GM08714 (cell line): ENCODE results near the gene GID8.

Experiments
- H3K4me3 ChIP-seq: fragments of 200-500 bp; sonication (Bioruptor generic); 2 replicates; pipeline ENCODE4 v1.5.1; 2014; ENCODE audit warnings: mild to moderate bottlenecking, low read length, inconsistent platforms
- ZNF274 ChIP-seq: IDR thresholded peaks from 2 replicates; pipeline ENCODE4 v1.6.1; 2012; ENCODE audit warnings: mild to moderate bottlenecking, low read depth, low read length

The GID8 gene

DNA sequence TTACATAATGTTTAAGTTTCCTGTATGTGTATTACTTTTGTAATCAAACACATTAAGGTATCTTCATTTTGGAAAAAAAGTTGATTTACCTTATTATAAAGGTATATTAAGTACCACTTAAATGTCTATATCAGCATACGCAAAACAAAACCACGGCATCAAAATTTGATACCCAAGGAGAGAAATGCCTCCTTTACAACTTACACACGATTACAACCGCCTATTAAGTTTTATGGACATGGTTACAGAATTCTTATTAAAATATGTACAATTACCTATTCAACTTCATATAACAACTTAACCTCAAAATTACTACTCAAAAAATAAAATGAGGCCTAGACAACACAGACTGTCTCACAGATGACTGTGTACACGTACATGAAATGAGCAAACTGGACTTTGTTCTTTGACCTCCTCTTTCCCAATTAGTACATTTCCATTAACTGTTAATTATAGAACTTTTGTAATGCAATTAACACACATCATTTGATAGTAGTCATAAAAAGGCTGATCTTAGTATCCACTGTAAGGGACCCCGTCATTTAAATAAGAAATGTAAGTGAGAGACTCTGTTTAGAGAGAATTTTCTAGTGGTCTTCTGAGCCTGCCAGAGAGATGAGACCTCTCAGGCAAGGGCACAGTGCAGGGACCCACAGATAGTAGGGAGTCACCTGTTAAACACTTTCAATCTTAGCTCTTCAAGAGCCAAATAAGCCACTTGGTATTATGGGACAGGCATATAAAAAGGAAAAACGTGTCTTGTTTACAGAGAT, 14.1 kb upstream of the GID8 start:
- peak overlapping the region; percentile 86; the same call in 1 of the 2 replicates for H3K4me3 ChIP-seq
- no peak for TF ChIP-seq ZNF274

DNA sequence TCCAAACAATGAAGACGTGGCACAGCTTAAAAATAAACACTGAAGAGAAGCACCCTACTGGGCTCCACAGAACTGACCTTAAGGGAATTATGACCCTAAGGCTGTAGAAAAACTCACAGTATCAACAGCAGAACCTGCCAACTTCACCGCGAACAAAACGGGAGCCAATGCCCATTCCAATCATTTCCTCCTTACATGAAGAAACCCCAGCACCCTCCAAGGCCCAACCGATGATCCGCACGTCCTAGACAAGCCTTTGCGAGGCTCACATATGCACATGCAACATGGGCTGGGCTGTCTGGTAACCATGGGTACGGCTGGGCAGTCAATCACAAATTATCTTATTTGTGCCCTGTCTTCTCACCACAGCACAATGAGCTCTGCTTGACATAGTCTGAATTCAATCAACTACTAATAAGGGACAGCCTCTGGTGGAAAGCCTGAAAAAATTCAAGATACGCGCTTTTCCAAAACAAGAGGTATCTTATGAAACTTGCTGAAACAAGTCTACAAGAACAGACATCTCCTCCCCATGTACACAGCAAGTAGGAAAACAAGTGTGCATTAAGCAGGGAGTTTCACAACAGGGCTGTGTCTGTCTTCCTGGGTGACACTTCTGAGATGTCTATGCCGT, 13.4 kb upstream of the GID8 start:
- peak overlapping the region; percentile 86 for H3K4me3 ChIP-seq
- TF ChIP-seq ZNF274, result no peak

DNA sequence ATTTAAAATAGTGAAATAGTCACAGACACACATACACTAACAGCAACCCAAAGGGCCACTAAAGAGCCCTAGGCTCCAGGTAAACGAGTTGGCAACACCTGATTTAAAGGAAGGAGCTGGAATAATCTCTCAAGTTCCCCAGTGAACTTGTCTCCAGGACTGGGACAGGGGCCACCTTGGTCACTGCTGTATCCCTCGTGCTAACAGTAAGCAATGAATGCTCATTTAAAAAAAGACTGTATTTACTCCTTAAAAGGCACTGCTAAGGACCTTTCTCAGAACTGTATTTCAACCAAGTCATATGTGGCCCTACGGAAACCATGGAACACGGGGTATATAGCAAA, 12.9 kb upstream of the GID8 start:
- H3K4me3 ChIP-seq, result peak overlapping the region; percentile 86
- TF ChIP-seq ZNF274, result no peak

DNA sequence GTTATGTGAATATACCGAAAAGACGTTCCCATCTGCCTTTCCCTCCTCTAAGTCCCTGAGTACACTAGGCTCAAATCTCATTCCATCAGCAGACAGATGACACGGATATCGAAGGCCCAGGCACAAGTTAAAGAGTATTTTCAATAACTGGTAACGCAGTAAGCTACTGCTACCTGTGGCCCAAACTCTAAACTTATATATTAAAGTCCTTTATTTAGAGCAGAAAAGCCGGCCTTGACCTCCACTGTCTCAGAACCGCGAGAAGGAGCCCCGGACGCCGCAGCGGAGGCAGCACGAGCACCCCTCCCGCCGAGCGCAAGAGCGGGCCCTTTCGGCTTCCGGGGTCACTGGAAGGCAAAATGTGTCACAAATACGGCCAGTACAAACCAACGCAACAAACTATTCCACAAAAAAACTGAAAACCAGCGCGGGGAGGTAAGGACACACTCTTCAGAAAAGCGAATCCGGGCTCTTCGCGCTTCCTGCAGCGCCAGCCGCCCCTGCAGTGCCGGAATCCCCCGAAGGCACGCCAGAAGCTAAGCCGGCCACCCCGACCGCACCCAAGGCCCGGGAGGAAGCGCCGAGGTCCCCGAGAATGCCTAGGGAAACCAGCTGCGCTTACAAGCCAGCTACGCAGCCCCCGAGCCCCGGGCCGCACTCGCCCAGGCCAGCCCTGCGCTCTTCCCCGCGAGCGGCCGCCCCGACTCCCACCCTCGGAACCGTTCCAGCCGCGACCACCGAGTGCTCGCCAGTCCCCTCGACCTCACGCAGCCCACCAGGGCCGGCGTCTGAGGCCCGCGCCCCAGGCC, 12.3 kb upstream of the GID8 start:
- no peak for TF ChIP-seq ZNF274

DNA sequence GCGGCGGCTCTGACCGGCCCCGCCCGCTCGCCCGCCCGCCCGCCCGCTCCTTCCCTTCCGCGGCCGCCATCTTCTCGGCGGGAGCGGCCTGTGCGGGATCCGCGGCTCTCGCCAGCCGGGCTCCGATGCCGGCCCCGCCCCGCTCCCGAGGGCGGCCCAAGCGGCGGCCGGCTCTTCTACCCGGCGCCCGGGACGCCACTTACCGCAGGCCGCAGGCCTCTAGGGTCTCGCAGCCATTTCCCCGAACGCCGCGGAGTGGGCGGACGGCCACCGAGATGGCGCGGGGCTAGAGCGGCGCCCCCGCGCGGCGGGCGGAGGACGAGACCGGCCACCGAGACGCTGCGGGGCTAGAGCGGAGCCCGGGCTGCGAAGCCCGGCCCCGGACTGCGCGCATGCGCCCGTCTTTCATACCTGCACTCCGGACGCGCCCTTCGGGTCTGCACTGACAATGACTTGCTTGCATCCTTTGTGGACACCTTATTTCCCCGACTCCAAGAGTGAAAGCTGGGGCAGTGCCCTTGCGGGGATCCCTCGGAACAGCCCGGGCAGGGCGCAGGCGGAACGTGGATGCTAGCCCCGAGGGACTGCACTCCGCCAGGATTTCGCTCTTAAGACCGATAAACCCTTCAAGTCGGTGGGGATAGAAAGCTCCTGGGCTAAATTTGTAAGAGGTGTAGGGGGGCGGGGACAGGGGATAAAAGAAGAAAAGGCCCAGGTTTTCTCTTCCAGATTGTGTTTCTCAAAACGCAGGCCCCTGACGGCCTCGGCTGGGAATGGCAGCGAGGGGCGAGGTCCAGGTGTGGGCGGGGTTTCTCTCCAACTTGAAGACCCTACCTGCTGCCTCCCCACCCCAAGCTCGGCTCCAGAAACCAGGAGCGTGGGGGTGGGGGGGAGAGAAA, 11.5 kb upstream of the GID8 start, which contains the start of gene DIDO1:
DIDO1 (minus strand) TSS at position 277 of the 899 bp plus-strand sequence.
- peak within 1 kb of the TSS; percentile 86 for H3K4me3 ChIP-seq

More for the DNA sequence above, 12.3 kb upstream of the GID8 start:
- peak overlapping the region; percentile 86 for H3K4me3 ChIP-seq

DNA sequence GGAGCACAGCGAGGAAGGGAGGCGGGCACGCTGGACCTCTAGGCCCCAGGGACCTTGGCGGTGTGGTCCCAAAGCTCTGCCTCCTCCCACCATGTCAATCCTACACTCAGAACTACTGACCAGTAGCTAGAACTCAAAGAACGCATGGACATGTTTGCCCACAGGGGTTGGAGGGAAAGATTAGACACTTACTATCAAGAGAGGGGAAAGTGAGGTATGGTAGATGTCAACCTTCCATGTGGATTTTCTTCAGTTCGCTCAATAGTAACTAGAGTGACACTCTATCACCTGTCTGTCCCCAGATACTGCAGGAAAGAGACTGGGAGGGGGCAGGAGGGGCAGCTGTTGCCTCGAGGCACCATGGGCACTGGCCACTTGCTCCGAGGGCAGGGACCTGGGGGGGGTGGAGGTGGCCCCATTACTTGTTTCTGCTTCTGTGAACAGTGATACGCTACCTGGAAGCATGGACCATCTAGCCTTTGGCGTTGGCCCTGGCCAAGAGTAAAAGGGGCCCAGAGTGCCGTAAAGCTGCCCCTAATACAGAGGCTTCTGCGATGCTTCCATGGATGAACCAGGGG, 10.7 kb upstream of the GID8 start:
- H3K4me3 ChIP-seq, result peak overlapping the region; percentile 86; the same call in 1 of the 2 replicates
- no peak for TF ChIP-seq ZNF274

More for the DNA sequence above, 11.5 kb upstream of the GID8 start, which contains the start of gene DIDO1:
- no peak for TF ChIP-seq ZNF274

DNA sequence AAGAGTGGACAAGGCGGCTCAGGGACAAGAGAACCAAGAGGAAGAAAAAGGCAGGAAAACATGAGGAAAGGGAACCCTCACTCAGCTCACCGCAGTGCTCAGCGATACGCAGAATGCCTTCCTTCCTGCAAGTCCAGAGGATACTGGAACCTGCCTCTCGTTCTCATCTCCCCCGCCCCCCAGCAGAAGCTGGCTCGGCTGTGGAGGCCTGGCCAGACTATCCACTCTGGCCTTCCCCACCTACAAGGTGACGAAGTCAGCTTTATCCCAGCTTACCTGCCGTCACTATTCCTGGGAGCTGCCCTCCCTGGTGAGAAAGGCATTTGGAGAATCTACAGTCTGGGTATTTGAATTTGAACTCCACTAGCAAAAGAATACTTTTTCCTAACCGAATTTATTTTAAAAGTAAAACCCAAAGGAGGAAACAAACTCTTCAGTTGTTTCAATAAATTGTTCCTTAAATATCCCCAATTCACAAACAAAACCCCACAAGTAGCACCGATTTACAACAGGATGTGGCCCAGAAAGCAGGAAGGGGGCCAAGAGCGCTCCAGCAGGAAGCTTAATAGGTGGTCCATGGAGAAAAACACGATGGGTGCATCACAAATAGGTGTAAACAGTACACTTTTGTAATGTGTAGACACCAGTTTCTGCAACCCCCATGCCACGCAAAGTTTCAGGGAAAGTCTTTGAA, 9.6 kb upstream of the GID8 start:
- peak overlapping the region; percentile 92 for H3K4me3 ChIP-seq
- no peak for TF ChIP-seq ZNF274

DNA sequence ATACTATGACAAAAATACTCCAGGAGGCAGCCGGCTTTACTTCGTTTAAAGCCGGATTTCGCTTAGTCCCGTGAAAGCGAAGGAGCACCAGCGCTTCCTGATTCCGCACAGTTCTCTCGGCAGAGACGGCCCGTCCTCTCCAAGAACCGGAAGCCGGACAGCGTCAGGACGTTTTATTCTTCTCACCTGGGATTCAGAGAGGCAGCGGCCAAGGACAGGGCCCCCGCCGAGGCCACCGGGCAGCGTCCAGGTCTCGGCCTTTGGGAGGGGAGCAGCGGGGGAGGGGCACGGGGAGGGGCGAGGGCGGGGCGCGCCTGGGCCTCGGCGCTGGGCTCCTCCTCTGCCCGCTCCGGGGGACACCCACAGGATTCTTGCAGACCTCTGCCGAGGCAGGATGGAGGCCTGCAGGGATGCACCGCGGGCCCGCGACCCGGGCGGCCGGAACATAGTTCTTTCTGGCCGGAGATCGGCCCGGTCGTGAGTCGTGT, 8.9 kb upstream of the GID8 start:
- H3K4me3 ChIP-seq, result peak overlapping the region; percentile 92
- no peak for TF ChIP-seq ZNF274

DNA sequence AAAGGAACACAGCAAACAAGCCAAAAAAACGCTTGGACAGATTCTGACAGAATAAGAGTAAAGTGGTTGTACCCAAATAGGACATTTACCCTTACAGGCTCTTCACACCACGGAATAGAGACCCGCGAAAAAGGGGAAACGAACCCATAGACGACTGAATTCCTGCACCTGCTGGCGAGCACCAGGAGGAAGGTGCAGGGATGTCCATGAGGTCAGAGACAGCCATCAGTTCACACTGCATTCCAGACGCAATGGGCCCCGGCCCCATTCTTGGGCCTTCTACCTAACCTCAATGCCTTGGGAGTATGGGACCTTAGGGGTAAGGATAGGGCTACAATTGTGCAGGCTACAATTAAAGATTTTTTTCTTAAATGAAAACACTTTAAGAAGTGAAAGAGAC, 6.5 kb upstream of the GID8 start:
- TF ChIP-seq ZNF274, result no peak

DNA sequence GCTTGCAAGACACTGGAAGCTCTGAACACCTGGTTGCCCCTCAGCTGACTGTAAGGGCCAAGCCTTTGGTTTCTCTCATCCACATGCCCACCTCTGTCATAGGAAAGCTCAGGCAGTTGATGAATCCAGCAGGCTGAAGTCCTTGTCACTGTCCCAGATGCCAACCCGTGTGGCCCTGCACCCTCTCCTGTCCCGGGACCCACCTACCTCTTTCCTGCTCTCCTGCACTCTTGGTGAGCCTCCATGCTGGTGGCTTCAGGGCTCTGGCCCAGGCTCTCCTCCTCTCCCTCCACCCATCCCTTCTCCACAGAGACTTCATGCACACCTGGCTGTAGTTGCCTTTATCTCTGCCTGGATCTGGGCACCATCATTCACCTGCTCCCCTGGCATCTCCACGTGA, 4.0 kb upstream of the GID8 start:
- no peak for TF ChIP-seq ZNF274
- H3K4me3 ChIP-seq, result no peak overlapping the region

More for the DNA sequence above, 6.5 kb upstream of the GID8 start:
- no peak overlapping the region for H3K4me3 ChIP-seq

DNA sequence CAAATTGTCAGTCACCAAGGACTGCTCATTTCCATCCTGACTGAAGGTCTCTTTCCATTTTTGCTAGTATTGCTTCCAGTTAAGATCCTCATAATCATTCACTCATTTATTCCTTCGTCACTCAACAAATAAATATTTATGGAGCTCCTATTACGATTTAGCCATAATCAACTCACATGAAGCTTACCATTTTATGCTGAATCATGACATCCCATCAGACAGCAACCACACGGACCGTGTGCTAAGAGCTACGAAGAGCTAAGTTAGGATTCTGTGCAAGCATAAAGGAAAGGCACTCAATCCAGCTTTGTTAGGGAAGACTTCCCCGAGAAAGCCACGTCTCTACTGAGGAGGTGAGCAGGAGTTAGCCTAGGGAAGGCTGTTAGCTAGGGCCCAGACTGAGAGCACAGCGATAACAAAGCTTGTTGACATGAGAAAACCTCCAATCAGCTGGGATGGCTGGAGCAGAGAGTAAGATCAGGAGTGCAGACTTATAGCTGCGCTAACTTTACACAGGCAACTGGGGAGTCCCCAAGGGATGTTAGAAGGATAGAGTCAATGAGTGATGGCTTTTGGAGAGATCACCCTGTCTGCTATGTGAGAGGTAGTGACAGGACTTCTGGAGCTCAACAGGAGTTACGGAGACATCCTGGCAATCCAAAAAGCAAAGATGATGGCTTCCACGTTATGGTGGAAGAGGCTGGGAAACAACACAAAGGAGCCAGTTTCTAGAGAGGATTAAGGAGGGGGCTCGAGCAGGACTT, 2.6 kb upstream of the GID8 start:
- no peak overlapping the region for H3K4me3 ChIP-seq
- TF ChIP-seq ZNF274, result no peak
